BJ (cell line): Measurements from ENCODE around the gene CCL14. TPM values are rescaled to one million over a fixed set of nuclear protein-coding genes. Genes with fewer than 3 reads are reported as not detected.

ENCODE experiments used
- CTCF ChIA-PET: fragments of 350-600 bp; formaldehyde crosslinking; extraction: SDS; loops from one replicate; lab custom pipeline; 2021; ENCODE audit warnings: antibody characterized with exemption, inconsistent platforms; lab: Yijun Ruan, JAX
- POLR2A ChIA-PET: fragments of 300-600 bp; sonication (Branson Sonifier 250); formaldehyde crosslinking; extraction: SDS; loops from one replicate; lab custom pipeline; 2021; ENCODE audit warnings: antibody characterized with exemption; lab: Charles Lee
- DNase-seq: peaks from one replicate; pipeline ENCODE4 v3.0.0-alpha.2; 2011; ENCODE audit warnings: low read depth
- H3K27me3 ChIP-seq: 2 replicates; pipeline ENCODE4 v1.6.0; 2011; ENCODE audit warnings: low read length; ENCODE audit not compliant: control insufficient read depth, insufficient read depth
- H3K36me3 ChIP-seq: 2 replicates; pipeline ENCODE4 v1.5.1; 2011; ENCODE audit warnings: low read length; ENCODE audit not compliant: control insufficient read depth, insufficient read depth
- H3K4me3 ChIP-seq: 2 replicates; pipeline ENCODE4 v1.5.1; 2011; ENCODE audit warnings: low read depth, mild to moderate bottlenecking, control low read depth, low read length
- CTCF ChIP-seq: IDR thresholded peaks from 2 replicates; pipeline ENCODE4 v1.5.1; 2011; ENCODE audit warnings: low read depth, mild to moderate bottlenecking, control low read depth, inconsistent platforms, low read length, moderate library complexity; ENCODE audit not compliant: insufficient read depth
- polyA minus RNA-seq: library from RNA; depleted of rRNA, polyadenylated mRNA; stranded (reverse); fragments of >200 nt; gene quantifications from 2 replicates; pipeline ENCODE4 v1.2.3, GENCODE V29; 2011; rRNA and poly(A)+ RNA removed
- polyA plus RNA-seq: library from polyadenylated mRNA; depleted of rRNA; stranded (reverse); fragments of >200 nt; gene quantifications from 2 replicates; pipeline ENCODE4 v1.2.3, GENCODE V29; 2011; rRNA removed

Gene CCL14
- polyA plus RNA-seq (not detected in 2 replicates), polyA minus RNA-seq (not detected in 2 replicates)

GRCh38 chr17:35986643-35987042 lies at the start of gene CCL14:
Gene CCL14 (minus strand): TSS chr17:35986729. CDS start chr17:35986649, 80 bp downstream.
- Histone ChIP-seq H3K27me3 (peaks cover 2% of the 10 kb centered on the region; the same call in 1 of the 2 replicates), H3K4me3 (no peak within 1 kb of the TSS), H3K36me3 (no peaks in the 10 kb centered on the region)
- TF ChIP-seq CTCF, result no peak
- no peak for DNase-seq
- CTCF ChIA-PET, result interaction anchor here (1.3 kb wide), 1 partner anchor 9 kb away, joined by 3 read pairs; no protein-coding TSS in a partner anchor
- POLR2A ChIA-PET, result no interaction called here

GRCh38 chr17:36036235-36036634 lies 49.7 kb upstream of the CCL14 start:
- ChIA-PET CTCF (no interaction called here), POLR2A (no interaction called here)
- no peaks in the 10 kb centered on the region for H3K27me3 ChIP-seq
- no peak for TF ChIP-seq CTCF
- no peak overlapping the region for H3K4me3 ChIP-seq
- no peaks in the 10 kb centered on the region for H3K36me3 ChIP-seq
- no peak for DNase-seq

- DNase-seq, result no peak
- no peaks in the 10 kb centered on the region for H3K36me3 ChIP-seq
- TF ChIP-seq CTCF, result no peak
- no peak overlapping the region for H3K4me3 ChIP-seq
- CTCF ChIA-PET, result no interaction called here
- POLR2A ChIA-PET, result no interaction called here
- no peaks in the 10 kb centered on the region for H3K27me3 ChIP-seq
Observed at GRCh38 chr17:36034127-36034526, 47.6 kb upstream of the CCL14 start.

- CTCF ChIA-PET, result no interaction called here
- Histone ChIP-seq H3K4me3 (no peak overlapping the region), H3K27me3 (no peaks in the 10 kb centered on the region), H3K36me3 (no peaks in the 10 kb centered on the region)
- no peak for DNase-seq
- POLR2A ChIA-PET, result no interaction called here
- TF ChIP-seq CTCF, result no peak
Observed at GRCh38 chr17:36030956-36031355, 44.4 kb upstream of the CCL14 start.

- TF ChIP-seq CTCF, result no peak
- no peaks in the 10 kb centered on the region for H3K36me3 ChIP-seq
- no peak for DNase-seq
- ChIA-PET POLR2A (no interaction called here), CTCF (no interaction called here)
- H3K27me3 ChIP-seq, result no peaks in the 10 kb centered on the region
- H3K4me3 ChIP-seq, result no peak overlapping the region
Observed at GRCh38 chr17:36027761-36028160, 41.2 kb upstream of the CCL14 start.
